Hematopoietic multipotent progenitor cell (in vitro differentiated cells): Measurements from ENCODE around the gene RCHY1. TPM values are rescaled to one million over a fixed set of nuclear protein-coding genes. Genes with fewer than 3 reads are reported as not detected.

Source experiments
- DNase-seq, 3 donors: peaks; one replicate each; pipeline ENCODE4 v3.0.0-alpha.2; 2011 to 2015; ENCODE audit warnings: low read depth in 2 of 3, low spot score in 2 of 3
- total RNA-seq: library from RNA; depleted of rRNA; stranded (reverse); fragments of >200 nt; gene quantifications from one replicate; pipeline ENCODE4 v1.2.3, GENCODE V29; 2012

The RCHY1 gene
- total RNA-seq, 1 donor: 17.0 TPM

GRCh38 chr4:75432683-75433082 lies 81.5 kb downstream of the RCHY1 start:
- DNase-seq: peak in 1 of 3 donors; percentile 11

- DNase-seq: no peak
These were observed 85.0 kb downstream of the RCHY1 start for GRCh38 chr4:75429208-75429607.

Other genes with a start within 250 kb of the RCHY1 start
- 7.3 TPM for gene THAP6, start 70 bp upstream of the RCHY1 start, total RNA-seq
- not detected for gene ODAPH, start 41.7 kb upstream of the RCHY1 start, total RNA-seq
- 0.27 TPM for gene CDKL2, start 116.1 kb upstream of the RCHY1 start, total RNA-seq
- 49.0 TPM for gene G3BP2, start 159.0 kb upstream of the RCHY1 start, total RNA-seq
- 23.7 TPM for gene USO1, start 210.2 kb upstream of the RCHY1 start, total RNA-seq